Suprapubic skin (tissue), 4 donors: ENCODE measurements around the gene GORAB.

ENCODE experiments used
- POLR2A ChIP-seq, 2 donors: fragments of 450-650 bp; IDR thresholded peaks; one replicate each; pipeline ENCODE4 v1.6.1; 2017; ENCODE audit warnings: antibody characterized with exemption in 2 of 2, mild to moderate bottlenecking in 2 of 2, moderate library complexity in 2 of 2
- POLR2AphosphoS5 ChIP-seq, 3 donors: sonication (generic); formaldehyde crosslinking; IDR thresholded peaks; one replicate each; pipeline ENCODE4 v1.6.1; 2017; ENCODE audit warnings: antibody characterized with exemption in 3 of 3
- TF ChIP-seq, protein P1 (sequence below), 2 donors: fragments of 200-600 bp in 1 of 2; fragments of 450-650 bp in 1 of 2; sonication (generic) in 1 of 2; IDR thresholded peaks; one replicate each; pipeline ENCODE4 v1.5.1; 2016 to 2019; ENCODE audit warnings: antibody characterized with exemption in 2 of 2, mild to moderate bottlenecking in 1 of 2, moderate library complexity in 1 of 2

DNA sequence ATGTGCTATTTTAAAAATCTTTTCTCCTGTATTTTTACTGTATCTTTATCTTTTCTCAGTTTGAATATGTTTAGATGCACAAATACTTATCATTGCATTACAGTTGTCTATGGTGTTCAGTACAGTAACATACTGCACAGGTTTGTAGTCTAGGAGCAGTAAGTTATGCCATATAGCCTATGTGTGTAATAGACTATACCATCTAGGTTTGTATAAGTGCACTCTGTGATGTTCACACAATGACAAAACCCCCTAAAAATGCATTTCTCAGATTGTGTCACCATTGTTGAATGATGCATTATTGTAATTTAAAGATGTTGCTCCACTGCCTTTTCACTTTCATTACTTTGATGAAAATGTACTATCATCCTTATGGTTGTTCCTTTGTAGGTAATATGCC is 67.1 kb downstream of the GORAB start:
- TF ChIP-seq, protein P1, sequence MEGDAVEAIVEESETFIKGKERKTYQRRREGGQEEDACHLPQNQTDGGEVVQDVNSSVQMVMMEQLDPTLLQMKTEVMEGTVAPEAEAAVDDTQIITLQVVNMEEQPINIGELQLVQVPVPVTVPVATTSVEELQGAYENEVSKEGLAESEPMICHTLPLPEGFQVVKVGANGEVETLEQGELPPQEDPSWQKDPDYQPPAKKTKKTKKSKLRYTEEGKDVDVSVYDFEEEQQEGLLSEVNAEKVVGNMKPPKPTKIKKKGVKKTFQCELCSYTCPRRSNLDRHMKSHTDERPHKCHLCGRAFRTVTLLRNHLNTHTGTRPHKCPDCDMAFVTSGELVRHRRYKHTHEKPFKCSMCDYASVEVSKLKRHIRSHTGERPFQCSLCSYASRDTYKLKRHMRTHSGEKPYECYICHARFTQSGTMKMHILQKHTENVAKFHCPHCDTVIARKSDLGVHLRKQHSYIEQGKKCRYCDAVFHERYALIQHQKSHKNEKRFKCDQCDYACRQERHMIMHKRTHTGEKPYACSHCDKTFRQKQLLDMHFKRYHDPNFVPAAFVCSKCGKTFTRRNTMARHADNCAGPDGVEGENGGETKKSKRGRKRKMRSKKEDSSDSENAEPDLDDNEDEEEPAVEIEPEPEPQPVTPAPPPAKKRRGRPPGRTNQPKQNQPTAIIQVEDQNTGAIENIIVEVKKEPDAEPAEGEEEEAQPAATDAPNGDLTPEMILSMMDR (IDR thresholded peaks at IDR 0.05) = no peak
- TF ChIP-seq POLR2AphosphoS5 (IDR thresholded peaks at IDR 0.05) (no peak), POLR2A (IDR thresholded peaks at IDR 0.05) (no peak)
